Stomach (tissue), 9 donors: ENCODE data around the gene ZNF428. TPM values are rescaled to one million over a fixed set of nuclear protein-coding genes. Genes with fewer than 3 reads are reported as not detected.

ENCODE experiments used
- DNase-seq, 2 donors: peaks; one replicate each; pipeline versions ENCODE4 v3.0.0 to v3.0.0-alpha.2; 2013 to 2019
- H3K27ac ChIP-seq, 5 donors: fragments of 200-600 bp in 4 of 5; sonication (generic) in 4 of 5; one replicate each; pipeline ENCODE4 v1.5.1; 2013 to 2019; ENCODE audit warnings: mild to moderate bottlenecking in 1 of 5, moderate library complexity in 1 of 5
- H3K27me3 ChIP-seq, 3 donors: fragments of 200-600 bp; sonication (generic); one replicate each; pipeline ENCODE4 v1.5.1; 2017 to 2019; ENCODE audit warnings: mixed run types in 1 of 3
- H3K36me3 ChIP-seq, 4 donors: fragments of 200-600 bp; sonication (generic); 1 replicate in 3 of 4; 2 replicates in 1 of 4; pipeline ENCODE4 v1.5.1; 2016 to 2019
- H3K4me1 ChIP-seq, 4 donors: fragments of 200-600 bp; sonication (generic); one replicate each; pipeline ENCODE4 v1.5.1; 2016 to 2019
- H3K4me3 ChIP-seq, 4 donors: fragments of 200-600 bp; sonication (generic) in 3 of 4; one replicate each; pipeline ENCODE4 v1.5.1; 2016 to 2019; ENCODE audit warnings: mild to moderate bottlenecking in 1 of 4
- H3K9me3 ChIP-seq, 4 donors: fragments of 200-600 bp; sonication (generic); one replicate each; pipeline ENCODE4 v1.5.1; 2016 to 2019
- CTCF ChIP-seq, 7 experiments: fragments of 450-650 bp in 4 of 7; fragments of 200-600 bp in 3 of 7; sonication (generic) in 3 of 7; IDR thresholded peaks; one replicate each; pipeline ENCODE4 v1.5.1; 2016 to 2019; ENCODE audit warnings: antibody characterized with exemption in 7 of 7, control low read depth in 2 of 7, mild to moderate bottlenecking in 1 of 7
- EP300 ChIP-seq: sonication (generic); formaldehyde crosslinking; IDR thresholded peaks from one replicate; pipeline ENCODE4 v1.6.1; 2017; ENCODE audit warnings: antibody characterized with exemption
- POLR2A ChIP-seq, 4 donors: fragments of 450-650 bp; IDR thresholded peaks; one replicate each; pipeline ENCODE4 v1.6.1; 2016; ENCODE audit warnings: antibody characterized with exemption in 4 of 4, control low read depth in 2 of 4, mild to moderate bottlenecking in 1 of 4, moderate library complexity in 1 of 4
- POLR2AphosphoS5 ChIP-seq, 3 donors: sonication (generic); formaldehyde crosslinking; IDR thresholded peaks; one replicate each; pipeline ENCODE4 v1.6.1; 2016; ENCODE audit warnings: antibody characterized with exemption in 3 of 3
- WGBS, 5 donors: extraction: QIAGEN DNeasy Blood & Tissue Kit in 3 of 5; methylation state at CpG; one replicate each; pipeline versions ENCODE4 v1.1.5 to v1.1.7; 2013 to 2018; 5-methylcytosine and 5-hydroxymethylcytosine counted together
- intact Hi-C: fragments of 100-400 bp; cut with DNase I; formaldehyde crosslinking; loops from one replicate; pipeline ENCODE4 v1.15.1; 2023; ENCODE audit warnings: low total_unique reads
- polyA plus RNA-seq, 3 donors: library from polyadenylated mRNA; stranded (reverse); fragments of 200-250 nt; gene quantifications; one replicate each; pipeline ENCODE4 v1.2.3, GENCODE V29; 2013
- total RNA-seq, 5 donors: library from RNA; depleted of rRNA; stranded (reverse); fragments of >200 nt; gene quantifications; one replicate each; pipeline versions ENCODE4 v1.1.0 to v1.2.3, GENCODE V29; 2014 to 2016
- donor health status: healthy with polysubstance abuse.
- donor health status: Bipolar disorder and iron deficiency.
- donor health status: healthy.

ZNF428 gene
- total and polyA plus RNA-seq, 8 donors: 7.8 to 72.7 (median 25.5) TPM

GRCh38 chr19:43667126-43667875 is 47.9 kb upstream of the ZNF428 start:
- H3K4me1 ChIP-seq: peaks cover 7 to 63% (median 25%) of the 10 kb centered on the region in 4 donors
- intact Hi-C loops: loop anchor here (10.0 kb wide), 1 partner anchor 202 kb away; the partner anchor contains the start of gene LYPD3

GRCh38 chr19:43664018-43664417 is 44.6 kb upstream of the ZNF428 start:
- 56 to 70% (median 69%) methylated on average over 7 of the region's 7 CpGs for WGBS, 5 donors
- TF ChIP-seq POLR2A (IDR thresholded peaks at IDR 0.05): no peak
- TF ChIP-seq POLR2AphosphoS5 (IDR thresholded peaks at IDR 0.05): no peak
- TF ChIP-seq EP300: no peak
- TF ChIP-seq CTCF (IDR thresholded peaks at IDR 0.05): no peak
- DNase-seq: peak in 1 of 2 donors; percentile 50
- Histone ChIP-seq H3K27ac (no peak overlapping the region), H3K4me1 (peaks cover 7 to 37% (median 10%) of the 10 kb centered on the region in 4 donors), H3K36me3 (peaks cover 15 to 82% (median 68%) of the 10 kb centered on the region in 4 donors), H3K9me3 (no peaks in the 10 kb centered on the region), H3K27me3 (no peaks in the 10 kb centered on the region), H3K4me3 (no peak overlapping the region)
- intact Hi-C loops: loop anchor here (10.0 kb wide), 1 partner anchor 199 kb away; the partner anchor contains the start of gene LYPD3

More at GRCh38 chr19:43667126-43667875, 47.9 kb upstream of the ZNF428 start:
- no peak for TF ChIP-seq POLR2AphosphoS5 (IDR thresholded peaks at IDR 0.05)
- no peak for TF ChIP-seq EP300
- no peak for TF ChIP-seq CTCF (IDR thresholded peaks at IDR 0.05)
- TF ChIP-seq POLR2A (IDR thresholded peaks at IDR 0.05): no peak
- H3K36me3 ChIP-seq: peaks cover 12 to 55% (median 47%) of the 10 kb centered on the region in 4 donors
- no peaks in the 10 kb centered on the region for H3K27me3 ChIP-seq
- no peak for DNase-seq
- peak overlapping the region in 4 of 5 donors; percentile 94 to 98 (median 96) for H3K27ac ChIP-seq
- WGBS, 5 donors: 66 to 80% (median 74%) methylated on average over 24 to 26 of the region's 26 CpGs
- no peaks in the 10 kb centered on the region for H3K9me3 ChIP-seq
- peak overlapping the region; percentile 51 to 62 (median 56) for H3K4me3 ChIP-seq

- DNase-seq: no peak
- intact Hi-C loops: loop anchor here (10.0 kb wide), 1 partner anchor 198 kb away; the partner anchor contains the start of gene LYPD3
- TF ChIP-seq CTCF (IDR thresholded peaks at IDR 0.05) (peak in 1 of 7 experiments; percentile 18), EP300 (no peak)
- H3K27me3 ChIP-seq: no peaks in the 10 kb centered on the region
- WGBS, 5 donors: 82 to 94% (median 86%) methylated on average over 6 of the region's 6 CpGs
- peaks cover 2 to 30% (median 3%) of the 10 kb centered on the region in 4 donors for H3K4me1 ChIP-seq
- peaks cover 15 to 93% (median 79%) of the 10 kb centered on the region in 4 donors for H3K36me3 ChIP-seq
- H3K27ac ChIP-seq: no peak overlapping the region
- H3K9me3 ChIP-seq: peaks cover 0 to 9% (median 3%) of the 10 kb centered on the region in 4 donors
- H3K4me3 ChIP-seq: no peak overlapping the region
Observed at GRCh38 chr19:43662487-43662886, 43.1 kb upstream of the ZNF428 start.

GRCh38 chr19:43660971-43661360 is 41.5 kb upstream of the ZNF428 start:
- intact Hi-C loops: loop anchor here (10.0 kb wide), 1 partner anchor 196 kb away; the partner anchor contains the start of gene LYPD3
- Histone ChIP-seq H3K36me3 (peaks cover 4 to 92% (median 75%) of the 10 kb centered on the region in 4 donors), H3K4me3 (no peak overlapping the region), H3K4me1 (peaks cover 0 to 16% (median 0%) of the 10 kb centered on the region in 4 donors), H3K27me3 (no peaks in the 10 kb centered on the region), H3K9me3 (peaks cover 0 to 9% (median 3%) of the 10 kb centered on the region in 4 donors), H3K27ac (no peak overlapping the region)
- WGBS, 5 donors: 87 to 96% (median 91%) methylated on average over 6 of the region's 6 CpGs
- DNase-seq: no peak
- TF ChIP-seq POLR2AphosphoS5 (IDR thresholded peaks at IDR 0.05): no peak
